SJSA1 (cell line): ENCODE results near the gene RASL10A. TPM values are rescaled to one million over a fixed set of nuclear protein-coding genes. Genes with fewer than 3 reads are reported as not detected.

Source experiments
- DNase-seq, 2 experiments: peaks; one replicate each; pipeline ENCODE4 v3.0.0-alpha.2; 2015 to 2020; ENCODE audit warnings: low spot score in 2 of 2, low read depth in 1 of 2
- H3K27ac ChIP-seq: fragments of 250-450 bp; sonication (Bioruptor Pico); 2 replicates; pipeline ENCODE4 v1.5.1; 2020; ENCODE audit warnings: mild to moderate bottlenecking, moderate library complexity
- H3K27me3 ChIP-seq: fragments of 250-450 bp; sonication (Bioruptor Pico); replicated peaks from 2 replicates; pipeline ENCODE4 v1.5.1; 2020; ENCODE audit warnings: mild to moderate bottlenecking, moderate library complexity
- H3K36me3 ChIP-seq: fragments of 250-450 bp; sonication (Bioruptor Pico); 2 replicates; pipeline ENCODE4 v1.5.1; 2020; ENCODE audit warnings: mild to moderate bottlenecking
- H3K4me1 ChIP-seq: fragments of 250-450 bp; sonication (Bioruptor Pico); replicated peaks from 2 replicates; pipeline ENCODE4 v1.6.1; 2021; ENCODE audit warnings: mild to moderate bottlenecking
- H3K4me3 ChIP-seq: fragments of 250-450 bp; sonication (Bioruptor Pico); 2 replicates; pipeline ENCODE4 v1.5.1; 2020; ENCODE audit warnings: mild to moderate bottlenecking
- H3K9me3 ChIP-seq: fragments of 250-450 bp; sonication (Bioruptor Pico); replicated peaks from 2 replicates; pipeline ENCODE4 v1.5.1; 2020; ENCODE audit warnings: mild to moderate bottlenecking
- total RNA-seq: library from RNA; depleted of rRNA; stranded (reverse); fragments of >200 nt; shearing (Covaris generic); gene quantifications from 2 replicates; pipeline ENCODE4 v1.2.3, GENCODE V29; 2014

Gene RASL10A
- total RNA-seq, 1 experiment from 2014 or later, result not detected

GRCh38 chr22:29323641-29324040 is 8.1 kb upstream of the RASL10A start:
- Histone ChIP-seq H3K9me3 (no peaks in the 10 kb centered on the region), H3K36me3 (peaks cover 16% of the 10 kb centered on the region), H3K27ac (no peak overlapping the region), H3K4me1 (no peaks in the 10 kb centered on the region), H3K27me3 (no peaks in the 10 kb centered on the region), H3K4me3 (no peak overlapping the region)
- DNase-seq, result no peak

- no peak overlapping the region for H3K27ac ChIP-seq
These were observed 5.0 kb upstream of the RASL10A start for GRCh38 chr22:29320546-29320945.

GRCh38 chr22:29319072-29319471 is 3.6 kb upstream of the RASL10A start:
- no peak for DNase-seq
- 0 out of 2 replicates have a peak, but pooled peaks cover 4% of the 10 kb centered on the region for H3K9me3 ChIP-seq

More at GRCh38 chr22:29320546-29320945, 5.0 kb upstream of the RASL10A start:
- Histone ChIP-seq H3K4me1 (no peaks in the 10 kb centered on the region), H3K9me3 (no peaks in the 10 kb centered on the region), H3K4me3 (no peak overlapping the region), H3K27me3 (peaks cover 9% of the 10 kb centered on the region), H3K36me3 (no peaks in the 10 kb centered on the region)
- no peak for DNase-seq

GRCh38 chr22:29317827-29318454 is 2.4 kb upstream of the RASL10A start:
- Histone ChIP-seq H3K9me3 (0 out of 2 replicates have a peak, but pooled peaks cover 4% of the 10 kb centered on the region), H3K27ac (no peak overlapping the region), H3K36me3 (no peaks in the 10 kb centered on the region), H3K4me1 (peaks cover 10% of the 10 kb centered on the region), H3K4me3 (no peak overlapping the region), H3K27me3 (peaks cover 33% of the 10 kb centered on the region)
- no peak for DNase-seq

More at GRCh38 chr22:29319072-29319471, 3.6 kb upstream of the RASL10A start:
- H3K27ac ChIP-seq, result no peak overlapping the region
- H3K4me3 ChIP-seq, result no peak overlapping the region
- H3K4me1 ChIP-seq, result peaks cover 10% of the 10 kb centered on the region
- H3K36me3 ChIP-seq, result no peaks in the 10 kb centered on the region
- H3K27me3 ChIP-seq, result peaks cover 23% of the 10 kb centered on the region

GRCh38 chr22:29316141-29316828 is 788 bp upstream of the RASL10A start:
- Histone ChIP-seq H3K4me1 (peaks cover 13% of the 10 kb centered on the region), H3K4me3 (no peak overlapping the region), H3K27ac (no peak overlapping the region), H3K9me3 (0 out of 2 replicates have a peak, but pooled peaks cover 4% of the 10 kb centered on the region), H3K27me3 (peaks cover 33% of the 10 kb centered on the region), H3K36me3 (peaks cover 8% of the 10 kb centered on the region; the same call in 1 of the 2 replicates)
- no peak for DNase-seq

GRCh38 chr22:29314537-29315285 is 786 bp downstream of the RASL10A start:
- Histone ChIP-seq H3K27me3 (peaks cover 33% of the 10 kb centered on the region), H3K27ac (no peak overlapping the region), H3K9me3 (0 out of 2 replicates have a peak, but pooled peaks cover 4% of the 10 kb centered on the region), H3K4me3 (0 out of 2 replicates have a peak overlapping the region, but pooled peaks have one; percentile 13), H3K4me1 (peaks cover 23% of the 10 kb centered on the region), H3K36me3 (peaks cover 8% of the 10 kb centered on the region; the same call in 1 of the 2 replicates)
- DNase-seq, result peak in 1 of 2 experiments; percentile 41

- H3K36me3 ChIP-seq, result peaks cover 11% of the 10 kb centered on the region
- DNase-seq, result peak in 1 of 2 experiments; percentile 43
- H3K4me1 ChIP-seq, result peaks cover 23% of the 10 kb centered on the region
- H3K4me3 ChIP-seq, result no peak overlapping the region
- H3K9me3 ChIP-seq, result 0 out of 2 replicates have a peak, but pooled peaks cover 4% of the 10 kb centered on the region
- H3K27me3 ChIP-seq, result peaks cover 33% of the 10 kb centered on the region
- H3K27ac ChIP-seq, result no peak overlapping the region
These were observed 1.7 kb downstream of the RASL10A start for GRCh38 chr22:29313576-29314466.

- Histone ChIP-seq H3K27me3 (peaks cover 33% of the 10 kb centered on the region), H3K9me3 (0 out of 2 replicates have a peak, but pooled peaks cover 4% of the 10 kb centered on the region), H3K4me1 (peaks cover 29% of the 10 kb centered on the region), H3K27ac (no peak overlapping the region), H3K36me3 (peaks cover 18% of the 10 kb centered on the region), H3K4me3 (no peak overlapping the region)
- DNase-seq, result peak in 1 of 2 experiments; percentile 44
These were observed 2.3 kb downstream of the RASL10A start for GRCh38 chr22:29313126-29313575.

- Histone ChIP-seq H3K36me3 (peaks cover 18% of the 10 kb centered on the region), H3K9me3 (0 out of 2 replicates have a peak, but pooled peaks cover 4% of the 10 kb centered on the region), H3K27ac (no peak overlapping the region), H3K27me3 (peaks cover 33% of the 10 kb centered on the region), H3K4me1 (peaks cover 34% of the 10 kb centered on the region), H3K4me3 (no peak overlapping the region)
- DNase-seq, result peak in 1 of 2 experiments; percentile 37
These were observed 3.0 kb downstream of the RASL10A start for GRCh38 chr22:29312218-29313125.

GRCh38 chr22:29311464-29312217 is 3.9 kb downstream of the RASL10A start:
- H3K36me3 ChIP-seq, result peaks cover 21% of the 10 kb centered on the region
- peak in 1 of 2 experiments; percentile 47 for DNase-seq
- no peak overlapping the region for H3K4me3 ChIP-seq
- H3K4me1 ChIP-seq, result peaks cover 38% of the 10 kb centered on the region
- H3K27me3 ChIP-seq, result peaks cover 33% of the 10 kb centered on the region
- H3K9me3 ChIP-seq, result 0 out of 2 replicates have a peak, but pooled peaks cover 4% of the 10 kb centered on the region
- peak overlapping the region; percentile 7; the same call in 1 of the 2 replicates for H3K27ac ChIP-seq

- Histone ChIP-seq H3K4me3 (no peak overlapping the region), H3K27ac (peak overlapping the region; percentile 29)
These were observed 4.6 kb downstream of the RASL10A start for GRCh38 chr22:29310863-29311339.

More at GRCh38 chr22:29310863-29311339, 4.6 kb downstream of the RASL10A start:
- peaks cover 21% of the 10 kb centered on the region for H3K36me3 ChIP-seq
- H3K27me3 ChIP-seq, result peaks cover 27% of the 10 kb centered on the region
- peak; percentile 90 to 98 for DNase-seq
- H3K9me3 ChIP-seq, result 0 out of 2 replicates have a peak, but pooled peaks cover 4% of the 10 kb centered on the region
- H3K4me1 ChIP-seq, result peaks cover 39% of the 10 kb centered on the region
